ENCODE results near the gene LRRC37A3.
"Not testable (repeated sequence)": the region's sequence is repeated elsewhere in the genome, so short reads cannot be mapped to it uniquely, and the experiment has no call there.

The LRRC37A3 gene

GRCh38 chr17:64909511-64910190, 9.6 kb downstream of the LRRC37A3 start:
- not testable (repeated sequence) for H3K9me3 Mint-ChIP-seq (ENCODE audit: low read depth)

GRCh38 chr17:64904069-64904468, 15.2 kb downstream of the LRRC37A3 start:
- not testable (repeated sequence) for H3K27ac Mint-ChIP-seq; H3K4me3 Mint-ChIP-seq; H3K9me3 Mint-ChIP-seq (ENCODE audit: low read depth); H3K4me1 Mint-ChIP-seq (ENCODE audit: low read depth); H3K27me3 Mint-ChIP-seq; H3K36me3 Mint-ChIP-seq

More at GRCh38 chr17:64909511-64910190, 9.6 kb downstream of the LRRC37A3 start:
- peak overlapping the region; percentile 54 for H3K27ac Mint-ChIP-seq
- H3K36me3 Mint-ChIP-seq; H3K4me3 Mint-ChIP-seq; H3K27me3 Mint-ChIP-seq; H3K4me1 Mint-ChIP-seq (ENCODE audit: low read depth): not testable (repeated sequence)

GRCh38 chr17:64897136-64897535, 22.1 kb downstream of the LRRC37A3 start:
- H3K36me3 Mint-ChIP-seq; H3K4me1 Mint-ChIP-seq (ENCODE audit: low read depth); H3K4me3 Mint-ChIP-seq; H3K27ac Mint-ChIP-seq; H3K9me3 Mint-ChIP-seq (ENCODE audit: low read depth); H3K27me3 Mint-ChIP-seq: not testable (repeated sequence)

- H3K4me3 Mint-ChIP-seq: not testable (repeated sequence)
Measured at GRCh38 chr17:64874210-64874609, 45.1 kb downstream of the LRRC37A3 start.

GRCh38 chr17:64847504-64848466, 71.5 kb downstream of the LRRC37A3 start:
- not testable (repeated sequence) for H3K4me1 Mint-ChIP-seq (ENCODE audit: low read depth); H3K9me3 Mint-ChIP-seq (ENCODE audit: low read depth); H3K27ac Mint-ChIP-seq; H3K27me3 Mint-ChIP-seq; H3K36me3 Mint-ChIP-seq; H3K4me3 Mint-ChIP-seq

More at GRCh38 chr17:64874210-64874609, 45.1 kb downstream of the LRRC37A3 start:
- H3K27me3 Mint-ChIP-seq; H3K4me1 Mint-ChIP-seq (ENCODE audit: low read depth); H3K27ac Mint-ChIP-seq; H3K9me3 Mint-ChIP-seq (ENCODE audit: low read depth); H3K36me3 Mint-ChIP-seq: not testable (repeated sequence)

- not testable (repeated sequence) for H3K9me3 Mint-ChIP-seq (ENCODE audit: low read depth); H3K27me3 Mint-ChIP-seq; H3K4me1 Mint-ChIP-seq (ENCODE audit: low read depth); H3K4me3 Mint-ChIP-seq; H3K36me3 Mint-ChIP-seq; H3K27ac Mint-ChIP-seq
Measured at GRCh38 chr17:64846892-64847291, 72.4 kb downstream of the LRRC37A3 start.

GRCh38 chr17:64843918-64844317, 75.4 kb downstream of the LRRC37A3 start:
- H3K9me3 Mint-ChIP-seq (ENCODE audit: low read depth); H3K4me1 Mint-ChIP-seq (ENCODE audit: low read depth); H3K4me3 Mint-ChIP-seq; H3K36me3 Mint-ChIP-seq; H3K27me3 Mint-ChIP-seq; H3K27ac Mint-ChIP-seq: not testable (repeated sequence)

GRCh38 chr17:64842900-64843299, 76.4 kb downstream of the LRRC37A3 start:
- H3K27me3 Mint-ChIP-seq; H3K9me3 Mint-ChIP-seq (ENCODE audit: low read depth); H3K4me1 Mint-ChIP-seq (ENCODE audit: low read depth); H3K4me3 Mint-ChIP-seq; H3K27ac Mint-ChIP-seq; H3K36me3 Mint-ChIP-seq: not testable (repeated sequence)

GRCh38 chr17:64840960-64841359, 78.3 kb downstream of the LRRC37A3 start:
- H3K4me1 Mint-ChIP-seq (ENCODE audit: low read depth); H3K36me3 Mint-ChIP-seq; H3K9me3 Mint-ChIP-seq (ENCODE audit: low read depth); H3K4me3 Mint-ChIP-seq; H3K27ac Mint-ChIP-seq; H3K27me3 Mint-ChIP-seq: not testable (repeated sequence)

- not testable (repeated sequence) for H3K36me3 Mint-ChIP-seq; H3K27ac Mint-ChIP-seq; H3K4me3 Mint-ChIP-seq; H3K27me3 Mint-ChIP-seq; H3K9me3 Mint-ChIP-seq (ENCODE audit: low read depth)
- peaks cover 20% of the 10 kb centered on the region for H3K4me1 Mint-ChIP-seq (ENCODE audit: low read depth)
Measured at GRCh38 chr17:64838513-64838912, 80.8 kb downstream of the LRRC37A3 start.

- Mint-ChIP-seq H3K4me1 (ENCODE audit: low read depth) (peaks cover 20% of the 10 kb centered on the region), H3K4me3 (peak overlapping the region; percentile 94), H3K27ac (peak overlapping the region; percentile 90)
- H3K27me3 Mint-ChIP-seq; H3K36me3 Mint-ChIP-seq; H3K9me3 Mint-ChIP-seq (ENCODE audit: low read depth): not testable (repeated sequence)
Measured at GRCh38 chr17:64837018-64837761, 82.1 kb downstream of the LRRC37A3 start.

- Mint-ChIP-seq H3K4me3 (peak overlapping the region; percentile 94), H3K4me1 (ENCODE audit: low read depth) (peaks cover 20% of the 10 kb centered on the region), H3K27ac (peak overlapping the region; percentile 83)
- H3K36me3 Mint-ChIP-seq; H3K9me3 Mint-ChIP-seq (ENCODE audit: low read depth); H3K27me3 Mint-ChIP-seq: not testable (repeated sequence)
Measured at GRCh38 chr17:64836623-64837017, 82.7 kb downstream of the LRRC37A3 start.

- H3K36me3 Mint-ChIP-seq; H3K9me3 Mint-ChIP-seq (ENCODE audit: low read depth); H3K27me3 Mint-ChIP-seq; H3K27ac Mint-ChIP-seq: not testable (repeated sequence)
- peaks cover 29% of the 10 kb centered on the region for H3K4me1 Mint-ChIP-seq (ENCODE audit: low read depth)
- peak overlapping the region; percentile 34 for H3K4me3 Mint-ChIP-seq
Measured at GRCh38 chr17:64834060-64834459, 85.2 kb downstream of the LRRC37A3 start.

- not testable (repeated sequence) for H3K27me3 Mint-ChIP-seq; H3K9me3 Mint-ChIP-seq (ENCODE audit: low read depth); H3K27ac Mint-ChIP-seq; H3K36me3 Mint-ChIP-seq; H3K4me3 Mint-ChIP-seq
- H3K4me1 Mint-ChIP-seq (ENCODE audit: low read depth): peaks cover 20% of the 10 kb centered on the region
Measured at GRCh38 chr17:64830631-64831040, 88.6 kb downstream of the LRRC37A3 start.

All from activated naive CD8-positive, alpha-beta T cell (primary cell).